ENCODE measurements around the gene MANSC1. TPM values are rescaled to one million over a fixed set of nuclear protein-coding genes. Genes with fewer than 3 reads are reported as not detected.

MANSC1 gene
- total and polyA plus RNA-seq, 10 of the 15 experiments (the other 5 are each of a cell fraction or from before 2014, with no cell fraction given), result 0.02 to 0.23 (median 0.11) TPM; not detected in 2

GRCh38 chr12:12356896-12357718, 7.1 kb upstream of the MANSC1 start, which contains the start of gene BORCS5:
TSS of gene BORCS5 (plus strand) at chr12:12357078. CDS start at chr12:12357452, 374 bp downstream.
- Histone ChIP-seq H3K27ac (ENCODE audit: control insufficient read depth, insufficient read depth) (peak within 1 kb of the TSS; percentile 97), H3K4me1 (ENCODE audit: control insufficient read depth, insufficient read depth, low read length) (no peaks in the 10 kb centered on the region), H3K4me2 (ENCODE audit: control insufficient read depth, insufficient read depth) (peak within 1 kb of the TSS; percentile 73), H2AFZ (ENCODE audit: control insufficient read depth, low read depth, low read length) (peak within 1 kb of the TSS; percentile 74), H3K79me2 (ENCODE audit: control insufficient read depth, insufficient read depth, low read length) (peaks cover 34% of the 10 kb centered on the region), H3K36me3 (ENCODE audit: control insufficient read depth in 2 of 2, insufficient read depth in 2 of 2, low read length in 1 of 2) (no peaks in the 10 kb centered on the region), H3K27me3 (replicated peaks in 1 of 2; ENCODE audit: control insufficient read depth in 2 of 2, insufficient read depth in 2 of 2, low read length in 1 of 2) (no peaks in the 10 kb centered on the region), H4K20me1 (ENCODE audit: control insufficient read depth, insufficient read depth) (no peaks in the 10 kb centered on the region), H3K9ac (ENCODE audit: control insufficient read depth, insufficient read depth, low read length) (peak within 1 kb of the TSS; percentile 95), H3K4me3 (peak within 1 kb of the TSS; percentile 71), H3K9me3 (replicated peaks; ENCODE audit: control insufficient read depth, insufficient read depth, low read length) (no peaks in the 10 kb centered on the region)
- FAIRE-seq (peak; percentile 91), DNase-seq (ENCODE audit: low read depth, low spot score) (peak; percentile 94), ATAC-seq (peak; percentile 92)
- intact Hi-C loops (cut with micrococcal nuclease; ENCODE audit: unreplicated experiment), result loop anchor here (5.0 kb wide), 2 partner anchors 340 to 360 kb away; partner anchors contain the start of genes CDKN1B and GPR19
- no TSS peak for BruUV-seq (replicated peaks)
- WGBS (ENCODE audit: insufficient coverage, insufficient replicate concordance, low lambda C conversion rate, missing lambda C conversion rate), result under 1% methylated on average over 71 of the region's 72 CpGs
- SMC1A ChIA-PET (ENCODE audit: uncharacterized antibody, unreplicated experiment), result interaction anchor here (0.7 to 3.6 kb wide), 35 partner anchors 9 to 802 kb away, joined by 3 to 27 read pairs (median 4); no protein-coding TSS in a partner anchor
- POLR2A ChIA-PET, result interaction anchor here (0.6 to 3.6 kb wide), 25 partner anchors 10 to 382 kb away, joined by 3 to 23 read pairs (median 4); partner anchors contain the start of gene CREBL2
- RAD21 ChIA-PET (ENCODE audit: unreplicated experiment), result interaction anchor here (0.6 to 4.0 kb wide), 34 partner anchors 11 to 380 kb away, joined by 3 to 29 read pairs (median 5); partner anchors contain the start of genes CREBL2 and DUSP16
- in situ Hi-C loops (cut with MboI), result no loop called here
- CTCF ChIA-PET, result interaction anchor here (0.6 to 2.8 kb wide), 24 partner anchors 10 to 811 kb away, joined by 3 to 32 read pairs (median 4); no protein-coding TSS in a partner anchor
- TF ChIP-seq MYB (IDR thresholded peaks at IDR 0.05; ENCODE audit: borderline replicate concordance, low read depth, low read length) (no peak), IRF4 (IDR thresholded peaks at IDR 0.05; ENCODE audit: low read depth, low read length) (no peak), E2F4 (IDR thresholded peaks at IDR 0.05; ENCODE audit: low read depth, low read length) (peak; percentile 52; the same call in 1 of the 2 replicates), WRNIP1 (IDR thresholded peaks at IDR 0.05; ENCODE audit: borderline replicate concordance, low read depth, low read length) (peak; percentile 88; the same call in 1 of the 2 replicates), ZNF384 (IDR thresholded peaks at IDR 0.05; ENCODE audit: borderline replicate concordance, low read depth, low read length) (peak; percentile 46; the same call in 1 of the 2 replicates), MTA2 (IDR thresholded peaks at IDR 0.05; ENCODE audit: low read depth) (0 out of 2 replicates have a peak, but pooled peaks have one; percentile 33), POU2F2 (IDR thresholded peaks at IDR 0.05; ENCODE audit: borderline replicate concordance, low read depth, low read length) (peak; percentile 80; the same call in 1 of the 3 replicates), RAD21 (IDR thresholded peaks at IDR 0.05; ENCODE audit: insufficient read depth, low read depth, low read length) (no peak), USF2 (IDR thresholded peaks at IDR 0.05; ENCODE audit: borderline replicate concordance, low read depth, low read length) (no peak), HSF1 (IDR thresholded peaks at IDR 0.05; ENCODE audit: low read depth, low read length) (no peak)
- TF ChIP-seq, protein P1, sequence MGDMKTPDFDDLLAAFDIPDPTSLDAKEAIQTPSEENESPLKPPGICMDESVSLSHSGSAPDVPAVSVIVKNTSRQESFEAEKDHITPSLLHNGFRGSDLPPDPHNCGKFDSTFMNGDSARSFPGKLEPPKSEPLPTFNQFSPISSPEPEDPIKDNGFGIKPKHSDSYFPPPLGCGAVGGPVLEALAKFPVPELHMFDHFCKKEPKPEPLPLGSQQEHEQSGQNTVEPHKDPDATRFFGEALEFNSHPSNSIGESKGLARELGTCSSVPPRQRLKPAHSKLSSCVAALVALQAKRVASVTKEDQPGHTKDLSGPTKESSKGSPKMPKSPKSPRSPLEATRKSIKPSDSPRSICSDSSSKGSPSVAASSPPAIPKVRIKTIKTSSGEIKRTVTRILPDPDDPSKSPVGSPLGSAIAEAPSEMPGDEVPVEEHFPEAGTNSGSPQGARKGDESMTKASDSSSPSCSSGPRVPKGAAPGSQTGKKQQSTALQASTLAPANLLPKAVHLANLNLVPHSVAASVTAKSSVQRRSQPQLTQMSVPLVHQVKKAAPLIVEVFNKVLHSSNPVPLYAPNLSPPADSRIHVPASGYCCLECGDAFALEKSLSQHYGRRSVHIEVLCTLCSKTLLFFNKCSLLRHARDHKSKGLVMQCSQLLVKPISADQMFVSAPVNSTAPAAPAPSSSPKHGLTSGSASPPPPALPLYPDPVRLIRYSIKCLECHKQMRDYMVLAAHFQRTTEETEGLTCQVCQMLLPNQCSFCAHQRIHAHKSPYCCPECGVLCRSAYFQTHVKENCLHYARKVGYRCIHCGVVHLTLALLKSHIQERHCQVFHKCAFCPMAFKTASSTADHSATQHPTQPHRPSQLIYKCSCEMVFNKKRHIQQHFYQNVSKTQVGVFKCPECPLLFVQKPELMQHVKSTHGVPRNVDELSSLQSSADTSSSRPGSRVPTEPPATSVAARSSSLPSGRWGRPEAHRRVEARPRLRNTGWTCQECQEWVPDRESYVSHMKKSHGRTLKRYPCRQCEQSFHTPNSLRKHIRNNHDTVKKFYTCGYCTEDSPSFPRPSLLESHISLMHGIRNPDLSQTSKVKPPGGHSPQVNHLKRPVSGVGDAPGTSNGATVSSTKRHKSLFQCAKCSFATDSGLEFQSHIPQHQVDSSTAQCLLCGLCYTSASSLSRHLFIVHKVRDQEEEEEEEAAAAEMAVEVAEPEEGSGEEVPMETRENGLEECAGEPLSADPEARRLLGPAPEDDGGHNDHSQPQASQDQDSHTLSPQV (IDR thresholded peaks at IDR 0.05), result no peak
- TF ChIP-seq, protein P2, sequence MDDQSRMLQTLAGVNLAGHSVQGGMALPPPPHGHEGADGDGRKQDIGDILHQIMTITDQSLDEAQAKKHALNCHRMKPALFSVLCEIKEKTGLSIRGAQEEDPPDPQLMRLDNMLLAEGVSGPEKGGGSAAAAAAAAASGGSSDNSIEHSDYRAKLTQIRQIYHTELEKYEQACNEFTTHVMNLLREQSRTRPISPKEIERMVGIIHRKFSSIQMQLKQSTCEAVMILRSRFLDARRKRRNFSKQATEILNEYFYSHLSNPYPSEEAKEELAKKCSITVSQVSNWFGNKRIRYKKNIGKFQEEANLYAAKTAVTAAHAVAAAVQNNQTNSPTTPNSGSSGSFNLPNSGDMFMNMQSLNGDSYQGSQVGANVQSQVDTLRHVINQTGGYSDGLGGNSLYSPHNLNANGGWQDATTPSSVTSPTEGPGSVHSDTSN (IDR thresholded peaks at IDR 0.05; ENCODE audit: insufficient replicate concordance, low read depth, low read length), result no peak

Measured in GM12878 (cell line).